HCT116 (cell line): ENCODE data around the gene EFHD1.

Experiments used
- CTCF ChIP-seq, 3 experiments: fragments of 200-600 bp in 1 of 3; sonication (generic) in 1 of 3; IDR thresholded peaks in 2 of 3; conservative IDR thresholded peaks in 1 of 3; 2 replicates each; pipeline ENCODE4 v1.5.1; 2012 to 2017; ENCODE audit warnings: low read depth in 2 of 3, low read length in 2 of 3, antibody characterized with exemption in 1 of 3, borderline replicate concordance in 1 of 3, control low read depth in 1 of 3, mild to moderate bottlenecking in 1 of 3, mixed read lengths in 1 of 3, mixed run types in 1 of 3, moderate library complexity in 1 of 3; ENCODE audit not compliant: insufficient read depth in 1 of 3
- EZH2 ChIP-seq: fragments of 200-600 bp; sonication (generic); IDR thresholded peaks from 2 replicates; pipeline ENCODE4 v1.6.1; 2017; ENCODE audit warnings: antibody characterized with exemption, mixed run types
- MAX ChIP-seq: IDR thresholded peaks from 2 replicates; pipeline ENCODE4 v1.6.1; 2012
- POLR2A ChIP-seq: IDR thresholded peaks from 2 replicates; pipeline ENCODE4 v1.7.0; 2011; ENCODE audit warnings: borderline replicate concordance; ENCODE audit not compliant: insufficient read depth, insufficient read length; ENCODE audit errors: extremely low read depth
- POLR2AphosphoS5 ChIP-seq: IDR thresholded peaks from 2 replicates; pipeline ENCODE4 v1.6.1; 2011; ENCODE audit warnings: mild to moderate bottlenecking, low read depth, low read length, moderate library complexity
- RAD21 ChIP-seq: IDR thresholded peaks from 2 replicates; pipeline ENCODE4 v1.6.1; 2012; ENCODE audit warnings: low read depth, mild to moderate bottlenecking
- TCF7L2 ChIP-seq: IDR thresholded peaks from 2 replicates; pipeline ENCODE4 v1.7.0; 2011; ENCODE audit warnings: borderline replicate concordance, inconsistent platforms; ENCODE audit not compliant: insufficient read depth, insufficient read length; ENCODE audit errors: extremely low read depth
- YY1 ChIP-seq: IDR thresholded peaks from 2 replicates; pipeline ENCODE4 v1.6.1; 2011; ENCODE audit warnings: low read length, low read depth, moderate library complexity, mild to moderate bottlenecking; ENCODE audit not compliant: insufficient replicate concordance; ENCODE audit errors: extremely low read depth
- TF ChIP-seq, protein P1 (sequence below): IDR thresholded peaks from 2 replicates; pipeline ENCODE4 v1.6.1; 2012; ENCODE audit warnings: low read depth

DNA sequence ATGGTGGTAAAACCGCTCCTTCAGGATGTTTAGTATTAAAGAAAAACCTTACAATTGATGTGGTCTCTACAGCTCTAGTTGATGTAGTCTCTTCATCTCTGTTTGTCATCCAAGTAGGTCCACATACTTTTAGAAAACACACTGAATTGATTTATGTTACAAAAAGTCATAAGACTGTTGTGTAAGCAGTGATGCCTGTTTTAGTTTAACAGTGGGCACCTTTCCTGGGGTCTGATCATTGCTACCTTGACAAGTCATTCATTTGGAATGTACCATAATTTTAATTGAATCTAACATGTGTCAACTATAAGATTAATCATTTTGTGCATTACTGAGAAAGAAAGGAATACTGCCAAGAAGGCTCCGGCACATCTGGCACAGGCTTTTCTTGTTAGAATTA lies 98.1 kb downstream of the EFHD1 start:
- TF ChIP-seq CTCF (IDR thresholded peaks at IDR 0.05 in 2 of 3, conservative IDR thresholded peaks at IDR 0.05 in 1 of 3; ENCODE audit: borderline replicate concordance in 1 of 3, insufficient read depth in 1 of 3, low read depth in 2 of 3, low read length in 2 of 3): no peak
- TF ChIP-seq, protein P1, sequence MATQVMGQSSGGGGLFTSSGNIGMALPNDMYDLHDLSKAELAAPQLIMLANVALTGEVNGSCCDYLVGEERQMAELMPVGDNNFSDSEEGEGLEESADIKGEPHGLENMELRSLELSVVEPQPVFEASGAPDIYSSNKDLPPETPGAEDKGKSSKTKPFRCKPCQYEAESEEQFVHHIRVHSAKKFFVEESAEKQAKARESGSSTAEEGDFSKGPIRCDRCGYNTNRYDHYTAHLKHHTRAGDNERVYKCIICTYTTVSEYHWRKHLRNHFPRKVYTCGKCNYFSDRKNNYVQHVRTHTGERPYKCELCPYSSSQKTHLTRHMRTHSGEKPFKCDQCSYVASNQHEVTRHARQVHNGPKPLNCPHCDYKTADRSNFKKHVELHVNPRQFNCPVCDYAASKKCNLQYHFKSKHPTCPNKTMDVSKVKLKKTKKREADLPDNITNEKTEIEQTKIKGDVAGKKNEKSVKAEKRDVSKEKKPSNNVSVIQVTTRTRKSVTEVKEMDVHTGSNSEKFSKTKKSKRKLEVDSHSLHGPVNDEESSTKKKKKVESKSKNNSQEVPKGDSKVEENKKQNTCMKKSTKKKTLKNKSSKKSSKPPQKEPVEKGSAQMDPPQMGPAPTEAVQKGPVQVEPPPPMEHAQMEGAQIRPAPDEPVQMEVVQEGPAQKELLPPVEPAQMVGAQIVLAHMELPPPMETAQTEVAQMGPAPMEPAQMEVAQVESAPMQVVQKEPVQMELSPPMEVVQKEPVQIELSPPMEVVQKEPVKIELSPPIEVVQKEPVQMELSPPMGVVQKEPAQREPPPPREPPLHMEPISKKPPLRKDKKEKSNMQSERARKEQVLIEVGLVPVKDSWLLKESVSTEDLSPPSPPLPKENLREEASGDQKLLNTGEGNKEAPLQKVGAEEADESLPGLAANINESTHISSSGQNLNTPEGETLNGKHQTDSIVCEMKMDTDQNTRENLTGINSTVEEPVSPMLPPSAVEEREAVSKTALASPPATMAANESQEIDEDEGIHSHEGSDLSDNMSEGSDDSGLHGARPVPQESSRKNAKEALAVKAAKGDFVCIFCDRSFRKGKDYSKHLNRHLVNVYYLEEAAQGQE: no peak
- no peak for TF ChIP-seq POLR2A
- TF ChIP-seq EZH2: no peak
- TF ChIP-seq POLR2AphosphoS5: no peak
- no peak for TF ChIP-seq YY1
- no peak for TF ChIP-seq MAX
- TF ChIP-seq RAD21: no peak
- no peak for TF ChIP-seq TCF7L2
